CD14-positive monocyte (primary cell): ENCODE results near the gene SYNE2. TPM values are rescaled to one million over a fixed set of nuclear protein-coding genes. Genes with fewer than 3 reads are reported as not detected.

Source experiments
- DNase-seq, 3 donors: peaks; one replicate each; pipeline ENCODE4 v3.0.0-alpha.2; 2011 to 2022
- H2AFZ ChIP-seq: 2 replicates; pipeline ENCODE4 v1.6.0; 2012; ENCODE audit warnings: mild to moderate bottlenecking, low read depth, low read length, inconsistent platforms; ENCODE audit not compliant: insufficient read depth, poor library complexity, severe bottlenecking
- H3K27ac ChIP-seq, 2 donors: 1 replicate in 1 of 2; 2 replicates in 1 of 2; pipeline ENCODE4 v1.5.1; 2012 to 2013; ENCODE audit warnings: low read length in 2 of 2, control low read depth in 1 of 2, inconsistent platforms in 1 of 2, low read depth in 1 of 2, mild to moderate bottlenecking in 1 of 2
- H3K27me3 ChIP-seq, 2 donors: one replicate each; pipeline versions ENCODE4 v1.6.0 to v1.6.1; 2011 to 2013; ENCODE audit warnings: low read length in 2 of 2; ENCODE audit not compliant: control insufficient read depth in 2 of 2, insufficient read depth in 2 of 2
- H3K36me3 ChIP-seq, 2 donors: replicated peaks in 1 of 2; 1 replicate in 1 of 2; 2 replicates in 1 of 2; pipeline versions ENCODE4 v1.5.1 to v1.6.1; 2012 to 2013; ENCODE audit warnings: low read length in 2 of 2, control low read depth in 1 of 2, inconsistent platforms in 1 of 2, mild to moderate bottlenecking in 1 of 2; ENCODE audit not compliant: insufficient read depth in 2 of 2, control insufficient read depth in 1 of 2
- H3K4me1 ChIP-seq, 2 donors: 1 replicate in 1 of 2; 2 replicates in 1 of 2; pipeline versions ENCODE4 v1.5.1 to v1.6.1; 2012 to 2013; ENCODE audit warnings: low read length in 2 of 2, control low read depth in 1 of 2, inconsistent platforms in 1 of 2, mild to moderate bottlenecking in 1 of 2, moderate library complexity in 1 of 2; ENCODE audit not compliant: insufficient read depth in 2 of 2, control insufficient read depth in 1 of 2
- H3K4me2 ChIP-seq: replicated peaks from 2 replicates; pipeline ENCODE3; 2012; ENCODE audit warnings: low read length, moderate library complexity, mild to moderate bottlenecking; ENCODE audit not compliant: poor library complexity, severe bottlenecking; ENCODE audit errors: extremely low read depth
- H3K4me3 ChIP-seq, 3 experiments: fragments of 200-600 bp in 1 of 3; sonication (generic) in 1 of 3; replicated peaks in 1 of 3; 1 replicate in 2 of 3; 2 replicates in 1 of 3; pipeline ENCODE4 v1.5.1; 2011 to 2013; ENCODE audit warnings: low read length in 3 of 3, mild to moderate bottlenecking in 3 of 3, control low read depth in 2 of 3, low read depth in 2 of 3, inconsistent platforms in 1 of 3, moderate library complexity in 1 of 3
- H3K79me2 ChIP-seq: 2 replicates; pipeline ENCODE4 v1.6.0; 2012; ENCODE audit warnings: mild to moderate bottlenecking, control low read depth, inconsistent platforms, low read length, moderate library complexity; ENCODE audit not compliant: insufficient read depth
- H3K9ac ChIP-seq: 2 replicates; pipeline ENCODE4 v1.6.0; 2017; ENCODE audit warnings: low read length, mild to moderate bottlenecking; ENCODE audit not compliant: insufficient read depth, poor library complexity, severe bottlenecking
- H3K9me3 ChIP-seq, 2 donors: replicated peaks in 1 of 2; 1 replicate in 1 of 2; 2 replicates in 1 of 2; pipeline versions ENCODE4 v1.5.1 to v1.6.1; 2012 to 2013; ENCODE audit warnings: low read length in 2 of 2, control low read depth in 1 of 2; ENCODE audit not compliant: control insufficient read depth in 1 of 2, insufficient read depth in 1 of 2
- H4K20me1 ChIP-seq: 2 replicates; pipeline ENCODE4 v1.6.0; 2012; ENCODE audit warnings: mild to moderate bottlenecking, low read length, control low read depth, moderate library complexity; ENCODE audit not compliant: insufficient read depth
- H3K27ac Mint-ChIP-seq, 7 donors: one replicate each; pipeline ENCODE4 v1.8.0; 2020; ENCODE audit warnings: mild to moderate bottlenecking in 7 of 7, mixed read lengths in 7 of 7, moderate library complexity in 6 of 7, inconsistent platforms in 2 of 7
- H3K27me3 Mint-ChIP-seq, 3 donors: one replicate each; pipeline ENCODE4 v1.8.0; 2021 to 2022; ENCODE audit warnings: low read depth in 3 of 3, mild to moderate bottlenecking in 3 of 3, mixed read lengths in 3 of 3, moderate library complexity in 3 of 3, inconsistent platforms in 1 of 3
- H3K36me3 Mint-ChIP-seq, 2 donors: one replicate each; pipeline ENCODE4 v1.8.0; 2020; ENCODE audit warnings: mixed read lengths in 2 of 2, inconsistent platforms in 1 of 2, mild to moderate bottlenecking in 1 of 2
- H3K4me1 Mint-ChIP-seq: one replicate; pipeline ENCODE4 v1.8.0; 2020; ENCODE audit warnings: mild to moderate bottlenecking, mixed read lengths
- H3K4me3 Mint-ChIP-seq, 2 donors: one replicate each; pipeline ENCODE4 v1.8.0; 2020; ENCODE audit warnings: mild to moderate bottlenecking in 2 of 2, mixed read lengths in 2 of 2, moderate library complexity in 1 of 2
- H3K9me3 Mint-ChIP-seq, 7 donors: one replicate each; pipeline ENCODE4 v1.8.0; 2020 to 2022; ENCODE audit warnings: mixed read lengths in 7 of 7, mild to moderate bottlenecking in 6 of 7, moderate library complexity in 6 of 7, inconsistent platforms in 2 of 7
- WGBS: methylation state at CpG from one replicate; pipeline ENCODE4 v1.1.5; 2013; ENCODE audit warnings: missing lambda C conversion rate; ENCODE audit not compliant: insufficient coverage; 5-methylcytosine and 5-hydroxymethylcytosine counted together
- intact Hi-C, 2 donors: fragments of 100-400 bp; cut with micrococcal nuclease; formaldehyde crosslinking; loops; one replicate each; pipeline versions ENCODE4 v1.15.0 to v1.15.1; 2023
- polyA plus RNA-seq, 3 donors: library from polyadenylated mRNA; depleted of rRNA in 1 of 3; unstranded in 2 of 3; stranded (reverse) in 1 of 3; fragments of 300-500 nt in 2 of 3; fragments of >200 nt in 1 of 3; fragmentation: Illumina TruSeq in 2 of 3; gene quantifications; 1 replicate in 2 of 3; 2 replicates in 1 of 3; pipeline ENCODE4 v1.2.3, GENCODE V29; 2012 to 2021
- TF ChIP-seq, protein P1 (sequence below): fragments of 200-600 bp; IDR thresholded peaks from one replicate; pipeline ENCODE4 v1.8.0; 2022; ENCODE audit warnings: antibody characterized with exemption, mild to moderate bottlenecking

The SYNE2 gene
- polyA plus RNA-seq, 3 donors = 0.06 to 0.46 (median 0.44) TPM

DNA sequence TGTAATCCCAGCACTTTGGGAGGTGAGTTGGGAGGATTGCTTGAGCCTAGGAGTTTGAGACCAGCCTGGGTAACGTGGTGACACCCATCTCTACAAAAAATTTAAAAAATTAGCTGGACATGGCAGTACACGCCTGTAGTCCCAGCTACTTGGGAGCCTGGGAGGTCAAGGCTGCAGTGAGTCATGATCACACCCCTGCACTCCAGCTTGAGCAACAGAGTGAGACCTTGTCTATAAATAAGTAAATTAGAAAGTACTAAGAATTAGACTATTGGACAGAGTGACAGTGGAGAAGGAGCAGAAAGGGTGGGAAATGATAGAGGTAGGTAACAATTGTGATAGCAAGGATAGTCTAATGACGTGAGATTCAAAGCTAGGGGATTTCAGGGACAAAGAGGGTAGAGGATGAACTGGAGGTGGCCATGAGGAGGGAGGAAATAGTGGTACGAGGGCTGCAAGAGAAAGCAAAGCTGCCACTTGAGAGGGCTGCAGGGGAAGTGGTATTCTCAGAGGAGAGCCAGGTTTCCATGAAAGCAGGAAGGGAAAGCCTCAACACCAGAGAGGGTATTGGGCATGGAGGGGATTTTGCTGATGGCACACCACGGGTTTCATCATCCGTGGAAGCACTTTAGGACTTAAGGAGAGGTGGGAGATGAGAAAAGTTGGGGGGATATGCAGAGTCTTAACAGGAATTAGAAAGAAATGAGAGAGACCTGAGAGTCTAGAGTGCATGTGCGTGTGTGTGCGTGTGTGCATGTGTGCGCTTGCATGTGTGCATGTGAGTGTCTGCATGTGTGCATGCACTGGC is 85.6 kb downstream of the SYNE2 start:
- no peaks in the 10 kb centered on the region for H3K79me2 ChIP-seq
- no peak overlapping the region for H3K4me3 ChIP-seq
- H3K4me1 ChIP-seq = no peaks in the 10 kb centered on the region
- Mint-ChIP-seq H3K4me3 (no peak overlapping the region), H3K27me3 (peaks cover 5 to 10% (median 7%) of the 10 kb centered on the region in 3 donors), H3K4me1 (no peaks in the 10 kb centered on the region), H3K9me3 (no peaks in the 10 kb centered on the region), H3K36me3 (no peaks in the 10 kb centered on the region), H3K27ac (no peak overlapping the region)
- WGBS = 85% methylated on average over 8 of the region's 9 CpGs
- TF ChIP-seq, protein P1, sequence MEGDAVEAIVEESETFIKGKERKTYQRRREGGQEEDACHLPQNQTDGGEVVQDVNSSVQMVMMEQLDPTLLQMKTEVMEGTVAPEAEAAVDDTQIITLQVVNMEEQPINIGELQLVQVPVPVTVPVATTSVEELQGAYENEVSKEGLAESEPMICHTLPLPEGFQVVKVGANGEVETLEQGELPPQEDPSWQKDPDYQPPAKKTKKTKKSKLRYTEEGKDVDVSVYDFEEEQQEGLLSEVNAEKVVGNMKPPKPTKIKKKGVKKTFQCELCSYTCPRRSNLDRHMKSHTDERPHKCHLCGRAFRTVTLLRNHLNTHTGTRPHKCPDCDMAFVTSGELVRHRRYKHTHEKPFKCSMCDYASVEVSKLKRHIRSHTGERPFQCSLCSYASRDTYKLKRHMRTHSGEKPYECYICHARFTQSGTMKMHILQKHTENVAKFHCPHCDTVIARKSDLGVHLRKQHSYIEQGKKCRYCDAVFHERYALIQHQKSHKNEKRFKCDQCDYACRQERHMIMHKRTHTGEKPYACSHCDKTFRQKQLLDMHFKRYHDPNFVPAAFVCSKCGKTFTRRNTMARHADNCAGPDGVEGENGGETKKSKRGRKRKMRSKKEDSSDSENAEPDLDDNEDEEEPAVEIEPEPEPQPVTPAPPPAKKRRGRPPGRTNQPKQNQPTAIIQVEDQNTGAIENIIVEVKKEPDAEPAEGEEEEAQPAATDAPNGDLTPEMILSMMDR = no peak
- no peak overlapping the region for H3K9ac ChIP-seq
- DNase-seq = no peak
- no peaks in the 10 kb centered on the region for H3K9me3 ChIP-seq
- H3K36me3 ChIP-seq = no peaks in the 10 kb centered on the region
- intact Hi-C loops = no loop called here
- H4K20me1 ChIP-seq = no peaks in the 10 kb centered on the region
- no peak overlapping the region for H2AFZ ChIP-seq
- H3K27ac ChIP-seq = no peak overlapping the region
- H3K27me3 ChIP-seq = peaks cover 2 to 4% of the 10 kb centered on the region in 2 donors
- no peak overlapping the region for H3K4me2 ChIP-seq

GRCh38 chr14:63939006-63939270 is 86.1 kb downstream of the SYNE2 start:
- Mint-ChIP-seq H3K4me3 (no peak overlapping the region), H3K9me3 (no peaks in the 10 kb centered on the region), H3K36me3 (no peaks in the 10 kb centered on the region), H3K4me1 (no peaks in the 10 kb centered on the region), H3K27me3 (peaks cover 5 to 7% (median 5%) of the 10 kb centered on the region in 3 donors), H3K27ac (no peak overlapping the region)
- Histone ChIP-seq H3K36me3 (no peaks in the 10 kb centered on the region), H3K4me1 (no peaks in the 10 kb centered on the region), H3K9me3 (no peaks in the 10 kb centered on the region), H2AFZ (no peak overlapping the region), H3K4me2 (no peak overlapping the region), H3K27me3 (peaks cover 2 to 4% of the 10 kb centered on the region in 2 donors), H3K79me2 (no peaks in the 10 kb centered on the region), H4K20me1 (no peaks in the 10 kb centered on the region), H3K27ac (no peak overlapping the region), H3K4me3 (no peak overlapping the region), H3K9ac (no peak overlapping the region)
- TF ChIP-seq, protein P1 = no peak
- intact Hi-C loops = no loop called here
- WGBS = 75% methylated on average over 1 of the region's 1 CpG
- DNase-seq = no peak
